ENCODE data around the gene FAF2.

DNA sequence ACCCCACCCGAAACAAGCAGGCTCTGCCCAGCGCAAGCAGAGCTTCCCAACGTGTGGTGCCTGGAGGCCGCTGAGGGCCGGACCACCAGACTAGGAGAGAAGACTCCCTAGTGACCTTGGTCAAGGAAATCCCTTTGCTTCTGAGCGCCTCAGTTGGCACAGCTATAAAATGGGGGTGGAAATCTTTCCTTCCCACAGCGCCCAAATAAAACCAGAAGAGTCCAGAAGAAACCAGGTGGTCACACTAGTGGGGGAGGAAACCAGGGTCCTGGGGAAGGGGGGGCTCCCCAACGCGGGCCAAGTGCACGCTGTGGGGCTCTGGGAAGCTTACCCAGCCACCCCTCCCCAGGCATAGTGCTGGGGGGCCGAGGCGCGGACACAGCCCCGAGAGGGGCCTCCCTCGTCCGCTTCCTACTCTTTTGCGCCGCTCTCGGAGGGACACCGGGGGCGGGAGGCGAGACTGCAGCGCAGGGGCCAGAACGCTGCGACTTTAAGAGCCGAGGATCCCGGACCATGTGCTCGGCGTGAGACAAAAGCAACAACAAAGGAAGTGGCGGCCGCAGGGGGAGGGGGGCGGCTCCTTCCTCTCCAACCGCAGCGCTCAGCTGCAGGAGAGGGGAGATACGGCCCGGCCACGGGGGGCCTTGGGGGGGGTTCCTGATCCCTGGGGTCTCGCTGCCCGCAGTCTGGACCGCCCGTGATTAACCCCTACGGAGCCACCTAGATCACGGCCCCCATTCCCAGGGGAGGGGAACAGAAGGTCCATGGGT lies 88.1 kb downstream of the FAF2 start:
- TF ChIP-seq, protein P1, sequence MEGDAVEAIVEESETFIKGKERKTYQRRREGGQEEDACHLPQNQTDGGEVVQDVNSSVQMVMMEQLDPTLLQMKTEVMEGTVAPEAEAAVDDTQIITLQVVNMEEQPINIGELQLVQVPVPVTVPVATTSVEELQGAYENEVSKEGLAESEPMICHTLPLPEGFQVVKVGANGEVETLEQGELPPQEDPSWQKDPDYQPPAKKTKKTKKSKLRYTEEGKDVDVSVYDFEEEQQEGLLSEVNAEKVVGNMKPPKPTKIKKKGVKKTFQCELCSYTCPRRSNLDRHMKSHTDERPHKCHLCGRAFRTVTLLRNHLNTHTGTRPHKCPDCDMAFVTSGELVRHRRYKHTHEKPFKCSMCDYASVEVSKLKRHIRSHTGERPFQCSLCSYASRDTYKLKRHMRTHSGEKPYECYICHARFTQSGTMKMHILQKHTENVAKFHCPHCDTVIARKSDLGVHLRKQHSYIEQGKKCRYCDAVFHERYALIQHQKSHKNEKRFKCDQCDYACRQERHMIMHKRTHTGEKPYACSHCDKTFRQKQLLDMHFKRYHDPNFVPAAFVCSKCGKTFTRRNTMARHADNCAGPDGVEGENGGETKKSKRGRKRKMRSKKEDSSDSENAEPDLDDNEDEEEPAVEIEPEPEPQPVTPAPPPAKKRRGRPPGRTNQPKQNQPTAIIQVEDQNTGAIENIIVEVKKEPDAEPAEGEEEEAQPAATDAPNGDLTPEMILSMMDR (conservative IDR thresholded peaks at IDR 0.05) = no peak
- no peak for TF ChIP-seq ZFX (IDR thresholded peaks at IDR 0.05)
